A549 (cell line): ENCODE data around the gene IQSEC3. TPM values are rescaled to one million over a fixed set of nuclear protein-coding genes. Genes with fewer than 3 reads are reported as not detected.

Source experiments
- ATAC-seq, 2 experiments: fragments of 200-7000 bp in 1 of 2; fragments of >200 bp in 1 of 2; cut with Nextera tagmentation in 1 of 2; cut with Tn5 transposase in 1 of 2; 3 replicates each; pipeline versions ENCODE4 v1.8.0 to v1.9.1; 2018 to 2020; ENCODE audit warnings: mild to moderate bottlenecking in 1 of 2, moderate library complexity in 1 of 2
- CTCF ChIA-PET: fragments of 300-600 bp; sonication (Branson Sonifier 250); formaldehyde crosslinking; extraction: SDS; loops from one replicate; lab custom pipeline; 2021; ENCODE audit warnings: antibody characterized with exemption, inconsistent platforms; lab: Yijun Ruan, JAX
- POLR2A ChIA-PET: fragments of 350-600 bp; formaldehyde crosslinking; extraction: SDS; loops from one replicate; lab custom pipeline; 2021; ENCODE audit warnings: antibody characterized with exemption, inconsistent platforms; lab: Yijun Ruan, JAX
- DNase-seq, 2 experiments: peaks; one replicate each; pipeline versions ENCODE4 v3.0.0 to v3.0.0-alpha.2; 2011 to 2016; ENCODE audit warnings: low read depth in 1 of 2, low spot score in 1 of 2
- FAIRE-seq: peaks from 2 replicates; lab custom pipeline; 2011; peaks lifted over from hg19 to GRCh38; lab: Jason Lieb, UNC
- H3K27ac ChIP-seq, 2 experiments: fragments of >200 bp; sonication (Bioruptor Twin); formaldehyde crosslinking; 3 replicates each; pipeline ENCODE4 v1.5.1; 2016 to 2017
- H3K4me1 ChIP-seq: fragments of >200 bp; sonication (Bioruptor Twin); formaldehyde crosslinking; 3 replicates; pipeline ENCODE4 v1.6.1; 2016
- H3K4me2 ChIP-seq: fragments of >200 bp; sonication (Bioruptor Twin); formaldehyde crosslinking; 3 replicates; pipeline ENCODE4 v1.6.1; 2016
- H3K4me3 ChIP-seq: fragments of >200 bp; sonication (Bioruptor Twin); formaldehyde crosslinking; 3 replicates; pipeline ENCODE4 v1.5.1; 2016
- H3K9me3 ChIP-seq: fragments of >200 bp; sonication (Bioruptor Twin); formaldehyde crosslinking; 3 replicates; pipeline ENCODE4 v1.6.1; 2016
- CHD4 ChIP-seq: fragments of 200-600 bp; sonication (generic); IDR thresholded peaks from 2 replicates; pipeline ENCODE4 v1.6.1; 2016; ENCODE audit warnings: antibody characterized with exemption, mild to moderate bottlenecking, borderline replicate concordance
- EHF ChIP-seq: fragments of 250-450 bp; sonication (Bioruptor Pico); IDR thresholded peaks from 2 replicates; pipeline ENCODE4 v1.5.0; 2020; ENCODE audit warnings: mild to moderate bottlenecking
- EHMT2 ChIP-seq: fragments of 200-600 bp; sonication (generic); IDR thresholded peaks from 2 replicates; pipeline ENCODE4 v1.6.1; 2016; ENCODE audit warnings: antibody characterized with exemption, low read depth, mild to moderate bottlenecking, moderate library complexity
- ESRRA ChIP-seq: fragments of 150-350 bp; IDR thresholded peaks from 2 replicates; pipeline ENCODE4 v1.6.1; 2014; ENCODE audit warnings: mild to moderate bottlenecking, low read length, borderline replicate concordance
- FOSL2 ChIP-seq, 2 experiments: fragments of 450-650 bp in 1 of 2; fragments of >200 bp in 1 of 2; sonication (Bioruptor Twin) in 1 of 2; formaldehyde crosslinking; IDR thresholded peaks; 2 replicates each; pipeline versions ENCODE4 v1.5.0 to v1.6.1; 2016 to 2020; ENCODE audit warnings: mild to moderate bottlenecking in 1 of 2, moderate library complexity in 1 of 2
- FOXS1 ChIP-seq: fragments of 250-450 bp; sonication (Bioruptor Pico); IDR thresholded peaks from 2 replicates; pipeline ENCODE4 v1.5.0; 2020; ENCODE audit warnings: mild to moderate bottlenecking, moderate library complexity
- GATA3 ChIP-seq: IDR thresholded peaks from 2 replicates; pipeline ENCODE4 v1.6.1; 2012; ENCODE audit warnings: borderline replicate concordance
- HOXA7 ChIP-seq: fragments of 250-450 bp; sonication (Bioruptor Pico); IDR thresholded peaks from 2 replicates; pipeline ENCODE4 v1.5.0; 2020; ENCODE audit warnings: mild to moderate bottlenecking, moderate library complexity
- JUNB ChIP-seq: fragments of >200 bp; sonication (Bioruptor Twin); formaldehyde crosslinking; IDR thresholded peaks from 2 replicates; pipeline ENCODE4 v1.6.1; 2016
- NPAS2 ChIP-seq: fragments of 250-450 bp; sonication (Bioruptor Pico); IDR thresholded peaks from 2 replicates; pipeline ENCODE4 v1.8.0; 2022; ENCODE audit warnings: mild to moderate bottlenecking, moderate library complexity, borderline replicate concordance
- POLR2A ChIP-seq: IDR thresholded peaks from 2 replicates; pipeline ENCODE4 v1.6.1; 2012; ENCODE audit warnings: mild to moderate bottlenecking, low read length
- SREBF2 ChIP-seq: fragments of 450-650 bp; IDR thresholded peaks from 2 replicates; pipeline ENCODE4 v1.6.1; 2014; ENCODE audit warnings: mild to moderate bottlenecking, moderate library complexity
- WGBS: methylation state at CpG from one replicate; pipeline ENCODE4 v1.1.6; 2017; ENCODE audit errors: missing lambda C conversion rate; 5-methylcytosine and 5-hydroxymethylcytosine counted together
- polyA plus RNA-seq, 4 experiments: library from polyadenylated mRNA; depleted of rRNA in 3 of 4; stranded (reverse); fragments of >200 nt; fragmentation: RNase III in 1 of 4; extraction: RNeasy Plus Mini Kit Qiagen cat#74134 plus additional on column Dnase treatment in 1 of 4; gene quantifications; 2 replicates in 3 of 4; 3 replicates in 1 of 4; pipeline ENCODE4 v1.2.3, GENCODE V29; 2011 to 2017
- TF ChIP-seq, protein P1 (sequence below): fragments of 150-350 bp; IDR thresholded peaks from 2 replicates; pipeline ENCODE4 v1.6.1; 2014; ENCODE audit warnings: low read depth, mild to moderate bottlenecking, low read length
- TF ChIP-seq, protein P2 (sequence below): fragments of 250-450 bp; sonication (Bioruptor Pico); IDR thresholded peaks from 2 replicates; pipeline ENCODE4 v1.5.0; 2021; ENCODE audit warnings: mild to moderate bottlenecking, moderate library complexity, borderline replicate concordance
- TF ChIP-seq, protein P3 (sequence below): fragments of 200-600 bp; sonication (generic); IDR thresholded peaks from 2 replicates; pipeline ENCODE4 v1.6.1; 2016; ENCODE audit warnings: antibody characterized with exemption, mild to moderate bottlenecking, moderate library complexity

Gene IQSEC3
- polyA plus RNA-seq, 2 of the 4 experiments (the other 2 are of a cell fraction), result not detected

DNA sequence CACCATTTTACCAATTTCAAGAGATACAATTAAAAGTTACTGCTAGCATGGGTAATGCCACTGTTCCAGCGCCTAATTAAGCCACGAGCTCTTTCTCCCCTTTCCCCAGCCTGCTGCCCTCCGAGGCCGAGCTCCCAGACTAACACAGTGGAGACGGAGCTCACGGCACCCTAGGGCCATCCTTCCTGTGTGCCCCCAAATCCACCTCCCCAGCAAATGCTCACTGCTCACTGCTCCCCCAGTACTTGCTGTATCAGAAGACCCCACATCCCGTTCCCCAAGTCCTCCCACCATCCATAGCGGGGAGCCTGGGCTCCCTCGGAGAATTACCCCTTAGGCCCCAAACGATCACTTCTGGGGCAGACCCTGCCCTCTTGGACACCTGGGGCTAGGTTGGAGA is 104.7 kb downstream of the IQSEC3 start:
- FAIRE-seq (no peak), ATAC-seq (no peak), DNase-seq (no peak)
- Histone ChIP-seq H3K4me1 (peaks cover under 1% of the 10 kb centered on the region; the same call in 2 of the 3 replicates), H3K4me2 (no peak overlapping the region), H3K4me3 (no peak overlapping the region), H3K27ac (no peak overlapping the region), H3K9me3 (no peaks in the 10 kb centered on the region)
- WGBS, result 73% methylated on average over 10 of the region's 10 CpGs
- TF ChIP-seq NPAS2 (CRISPR knock-in tag) (no peak), JUNB (no peak), FOSL2 (IDR thresholded peaks at IDR 0.05) (no peak), FOSL2 (CRISPR knock-in tag; IDR thresholded peaks at IDR 0.05) (no peak), HOXA7 (CRISPR knock-in tag) (no peak), SREBF2 (no peak), POLR2A (no peak), CHD4 (no peak), FOXS1 (CRISPR knock-in tag) (no peak)
- TF ChIP-seq, protein P1, sequence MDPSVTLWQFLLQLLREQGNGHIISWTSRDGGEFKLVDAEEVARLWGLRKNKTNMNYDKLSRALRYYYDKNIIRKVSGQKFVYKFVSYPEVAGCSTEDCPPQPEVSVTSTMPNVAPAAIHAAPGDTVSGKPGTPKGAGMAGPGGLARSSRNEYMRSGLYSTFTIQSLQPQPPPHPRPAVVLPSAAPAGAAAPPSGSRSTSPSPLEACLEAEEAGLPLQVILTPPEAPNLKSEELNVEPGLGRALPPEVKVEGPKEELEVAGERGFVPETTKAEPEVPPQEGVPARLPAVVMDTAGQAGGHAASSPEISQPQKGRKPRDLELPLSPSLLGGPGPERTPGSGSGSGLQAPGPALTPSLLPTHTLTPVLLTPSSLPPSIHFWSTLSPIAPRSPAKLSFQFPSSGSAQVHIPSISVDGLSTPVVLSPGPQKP, result no peak
- TF ChIP-seq, protein P2, sequence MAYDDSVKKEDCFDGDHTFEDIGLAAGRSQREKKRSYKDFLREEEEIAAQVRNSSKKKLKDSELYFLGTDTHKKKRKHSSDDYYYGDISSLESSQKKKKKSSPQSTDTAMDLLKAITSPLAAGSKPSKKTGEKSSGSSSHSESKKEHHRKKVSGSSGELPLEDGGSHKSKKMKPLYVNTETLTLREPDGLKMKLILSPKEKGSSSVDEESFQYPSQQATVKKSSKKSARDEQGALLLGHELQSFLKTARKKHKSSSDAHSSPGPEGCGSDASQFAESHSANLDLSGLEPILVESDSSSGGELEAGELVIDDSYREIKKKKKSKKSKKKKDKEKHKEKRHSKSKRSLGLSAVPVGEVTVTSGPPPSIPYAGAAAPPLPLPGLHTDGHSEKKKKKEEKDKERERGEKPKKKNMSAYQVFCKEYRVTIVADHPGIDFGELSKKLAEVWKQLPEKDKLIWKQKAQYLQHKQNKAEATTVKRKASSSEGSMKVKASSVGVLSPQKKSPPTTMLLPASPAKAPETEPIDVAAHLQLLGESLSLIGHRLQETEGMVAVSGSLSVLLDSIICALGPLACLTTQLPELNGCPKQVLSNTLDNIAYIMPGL, result no peak
- TF ChIP-seq, protein P3, sequence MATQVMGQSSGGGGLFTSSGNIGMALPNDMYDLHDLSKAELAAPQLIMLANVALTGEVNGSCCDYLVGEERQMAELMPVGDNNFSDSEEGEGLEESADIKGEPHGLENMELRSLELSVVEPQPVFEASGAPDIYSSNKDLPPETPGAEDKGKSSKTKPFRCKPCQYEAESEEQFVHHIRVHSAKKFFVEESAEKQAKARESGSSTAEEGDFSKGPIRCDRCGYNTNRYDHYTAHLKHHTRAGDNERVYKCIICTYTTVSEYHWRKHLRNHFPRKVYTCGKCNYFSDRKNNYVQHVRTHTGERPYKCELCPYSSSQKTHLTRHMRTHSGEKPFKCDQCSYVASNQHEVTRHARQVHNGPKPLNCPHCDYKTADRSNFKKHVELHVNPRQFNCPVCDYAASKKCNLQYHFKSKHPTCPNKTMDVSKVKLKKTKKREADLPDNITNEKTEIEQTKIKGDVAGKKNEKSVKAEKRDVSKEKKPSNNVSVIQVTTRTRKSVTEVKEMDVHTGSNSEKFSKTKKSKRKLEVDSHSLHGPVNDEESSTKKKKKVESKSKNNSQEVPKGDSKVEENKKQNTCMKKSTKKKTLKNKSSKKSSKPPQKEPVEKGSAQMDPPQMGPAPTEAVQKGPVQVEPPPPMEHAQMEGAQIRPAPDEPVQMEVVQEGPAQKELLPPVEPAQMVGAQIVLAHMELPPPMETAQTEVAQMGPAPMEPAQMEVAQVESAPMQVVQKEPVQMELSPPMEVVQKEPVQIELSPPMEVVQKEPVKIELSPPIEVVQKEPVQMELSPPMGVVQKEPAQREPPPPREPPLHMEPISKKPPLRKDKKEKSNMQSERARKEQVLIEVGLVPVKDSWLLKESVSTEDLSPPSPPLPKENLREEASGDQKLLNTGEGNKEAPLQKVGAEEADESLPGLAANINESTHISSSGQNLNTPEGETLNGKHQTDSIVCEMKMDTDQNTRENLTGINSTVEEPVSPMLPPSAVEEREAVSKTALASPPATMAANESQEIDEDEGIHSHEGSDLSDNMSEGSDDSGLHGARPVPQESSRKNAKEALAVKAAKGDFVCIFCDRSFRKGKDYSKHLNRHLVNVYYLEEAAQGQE, result no peak
- ChIA-PET CTCF (interaction anchor here (1.1 to 4.3 kb wide), 2 partner anchors 12 to 18 kb away, joined by 3 to 17 read pairs; no protein-coding TSS in a partner anchor), POLR2A (no interaction called here)

DNA sequence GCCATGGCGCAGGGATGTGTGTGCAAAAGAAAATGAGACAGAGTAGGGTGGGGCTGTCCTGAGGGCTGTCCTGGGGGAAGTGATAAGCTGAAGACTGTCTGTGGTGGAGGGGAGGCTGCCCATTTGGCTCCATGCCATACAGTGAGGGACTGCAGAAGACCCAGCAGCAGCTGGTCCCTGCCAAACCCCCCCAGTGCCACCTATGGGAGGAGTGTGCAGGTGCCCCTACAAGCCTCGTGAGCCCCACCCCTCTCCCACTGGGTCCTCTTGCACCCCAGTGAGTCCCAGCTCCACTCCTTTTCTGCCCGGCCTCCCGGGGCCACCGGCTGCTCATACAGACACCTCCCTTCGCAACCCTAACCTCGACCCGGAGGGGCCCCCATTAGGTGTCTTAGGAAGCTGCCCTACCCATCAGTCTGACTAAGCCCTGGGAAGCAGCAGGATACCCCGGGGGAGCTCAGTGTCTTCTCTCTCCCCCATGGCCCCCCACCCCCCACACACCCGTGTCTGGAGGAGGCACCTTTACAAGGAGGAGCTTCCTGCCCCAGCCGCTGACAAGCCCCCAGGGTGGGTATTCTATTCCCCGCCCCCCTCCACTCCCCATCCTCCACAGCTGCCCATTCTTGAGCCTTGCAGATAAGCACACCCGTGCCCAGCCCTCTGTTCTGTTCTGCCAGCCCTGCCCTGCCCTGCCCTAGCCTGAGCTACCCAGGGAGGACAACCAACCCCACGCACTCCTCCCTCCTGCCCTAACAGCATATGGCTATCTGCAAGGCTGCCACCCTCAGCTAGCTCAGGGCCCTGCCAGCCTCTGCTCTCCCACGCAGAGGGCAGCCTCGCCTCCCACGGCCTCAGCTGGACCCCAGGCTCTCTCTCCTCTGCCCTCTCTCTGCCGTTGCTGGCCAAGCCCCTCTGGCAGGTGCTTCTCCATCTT is 105.4 kb downstream of the IQSEC3 start:
- H3K27ac ChIP-seq, result no peak overlapping the region
- peaks cover 8% of the 10 kb centered on the region for H3K4me1 ChIP-seq
- H3K4me3 ChIP-seq, result no peak overlapping the region
- TF ChIP-seq FOSL2 (IDR thresholded peaks at IDR 0.05) (no peak), FOSL2 (CRISPR knock-in tag; IDR thresholded peaks at IDR 0.05) (no peak), EHMT2 (no peak), EHF (no peak), POLR2A (no peak), ESRRA (no peak), GATA3 (no peak)
- TF ChIP-seq, protein P3, result no peak
- ATAC-seq (no peak), FAIRE-seq (no peak), DNase-seq (no peak)
- ChIA-PET CTCF (interaction anchor here (0.6 to 4.3 kb wide), 5 partner anchors 13 to 62 kb away, joined by 3 to 20 read pairs (median 5); no protein-coding TSS in a partner anchor), POLR2A (no interaction called here)
- no peak overlapping the region for H3K4me2 ChIP-seq
- H3K9me3 ChIP-seq, result no peaks in the 10 kb centered on the region
- WGBS, result 53% methylated on average over 16 of the region's 18 CpGs
